IPS-11a (cell line): Measurements from ENCODE around the gene PARD3.

Experiments
- H3K4me3 ChIP-seq: one replicate; pipeline ENCODE4 v1.5.1; 2013; ENCODE audit warnings: low read depth, low read length, control low read depth

Gene PARD3

DNA sequence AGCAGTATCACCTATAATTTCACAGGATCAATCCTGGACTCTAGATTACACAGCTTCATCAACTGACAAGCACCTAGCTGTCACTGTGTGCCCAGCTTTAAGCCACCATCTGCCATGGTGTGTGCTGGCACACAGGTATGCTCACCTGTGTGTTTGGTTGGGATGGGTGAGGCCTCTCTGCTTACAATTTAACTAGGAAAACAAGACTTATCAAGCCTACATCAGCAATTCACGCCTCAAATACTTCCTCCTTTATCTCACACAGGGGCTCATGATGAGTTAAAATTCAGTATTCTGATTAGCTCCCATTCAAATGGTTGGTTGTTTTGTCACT, 608.2 kb downstream of the PARD3 start:
- H3K4me3 ChIP-seq: no peak overlapping the region

DNA sequence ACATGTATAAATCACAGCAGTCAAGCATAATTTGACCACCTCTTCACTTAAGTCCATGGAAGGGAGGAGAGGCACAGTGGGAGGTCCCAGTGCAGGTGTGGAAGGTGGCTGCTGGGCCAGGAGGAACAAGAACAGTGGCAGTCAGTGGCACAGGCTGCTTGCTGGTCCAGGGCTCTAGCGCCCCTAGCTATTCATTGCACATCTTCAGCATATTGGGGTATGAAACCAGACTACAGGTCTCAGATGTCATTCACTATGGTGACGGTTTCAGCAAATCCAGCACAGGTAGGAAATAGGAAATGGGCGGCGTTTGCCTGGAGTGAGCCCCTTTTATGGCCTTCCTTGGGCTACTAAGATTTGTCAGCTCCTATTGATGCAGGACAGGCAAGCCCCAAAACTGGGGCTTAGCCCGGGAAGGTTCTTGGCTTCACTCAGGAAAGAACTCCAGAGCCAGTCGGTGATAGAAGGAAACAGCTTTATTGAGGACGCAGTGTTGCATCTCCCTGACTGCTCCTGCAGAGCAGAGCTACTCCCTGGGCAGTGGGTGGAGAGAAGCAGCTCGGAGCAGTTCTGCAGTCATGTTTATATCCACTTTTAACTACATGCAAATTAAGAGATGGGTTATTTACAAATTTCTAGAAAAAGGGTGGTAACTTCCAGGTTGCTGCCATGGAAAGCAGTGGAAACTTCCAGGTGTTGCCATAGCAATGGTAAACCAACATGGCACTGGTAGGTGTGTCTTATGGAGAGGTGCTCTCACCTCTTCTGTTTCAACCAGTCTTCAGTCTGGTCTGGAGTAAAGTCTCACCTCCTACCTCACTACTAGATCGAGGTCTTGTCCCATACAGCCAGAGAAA, 608.8 kb downstream of the PARD3 start:
- no peak overlapping the region for H3K4me3 ChIP-seq

DNA sequence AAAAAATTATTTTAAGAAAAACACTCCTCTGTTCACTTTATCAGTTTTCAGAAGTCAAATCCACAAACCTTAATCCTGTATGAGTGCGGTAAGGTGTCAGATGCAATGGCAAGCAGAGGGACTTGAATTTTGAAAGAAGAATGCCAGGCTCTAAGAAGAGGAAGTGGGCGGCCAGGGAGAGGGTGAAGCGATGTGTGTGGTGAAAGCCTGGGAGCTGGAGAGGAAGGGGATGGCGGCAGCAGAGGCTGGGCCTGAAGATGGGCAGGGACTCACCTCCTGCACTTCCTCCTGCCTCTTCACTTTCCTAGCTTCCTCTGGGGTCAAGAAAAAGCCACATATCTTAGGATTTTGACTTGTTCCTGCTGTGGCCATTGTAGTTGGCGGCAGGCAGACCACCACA, 609.6 kb downstream of the PARD3 start:
- no peak overlapping the region for H3K4me3 ChIP-seq

DNA sequence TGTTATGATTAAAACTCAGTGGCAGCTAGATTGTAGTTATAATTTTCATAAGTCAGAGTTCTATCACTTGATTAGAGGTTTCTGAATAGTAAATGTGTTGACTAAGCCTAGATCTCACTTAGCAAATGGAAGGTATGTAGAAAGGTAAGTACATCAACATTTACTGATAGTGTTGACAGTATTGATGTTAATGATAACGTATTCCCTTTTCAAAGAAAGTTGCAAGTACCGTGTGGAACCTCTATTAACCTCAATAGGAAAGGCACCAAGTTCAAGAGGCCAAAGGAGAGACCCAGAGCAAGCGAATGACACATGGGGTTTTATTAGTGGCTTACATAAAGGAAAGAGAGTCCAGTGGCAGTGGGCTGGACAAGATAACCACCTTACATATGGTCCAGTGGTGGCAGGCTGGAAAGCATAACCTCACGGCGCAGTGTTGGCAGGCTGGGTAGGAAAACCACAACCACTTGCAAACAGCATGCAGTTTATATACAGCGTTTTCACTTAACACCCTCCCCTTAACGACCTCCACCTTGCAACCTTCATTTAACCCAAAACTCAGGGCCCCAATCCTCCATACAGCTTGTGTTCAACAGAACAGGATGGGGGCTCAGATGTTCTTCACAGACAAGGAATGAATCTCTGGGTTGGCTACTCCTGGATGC, 611.0 kb downstream of the PARD3 start:
- no peak overlapping the region for H3K4me3 ChIP-seq

DNA sequence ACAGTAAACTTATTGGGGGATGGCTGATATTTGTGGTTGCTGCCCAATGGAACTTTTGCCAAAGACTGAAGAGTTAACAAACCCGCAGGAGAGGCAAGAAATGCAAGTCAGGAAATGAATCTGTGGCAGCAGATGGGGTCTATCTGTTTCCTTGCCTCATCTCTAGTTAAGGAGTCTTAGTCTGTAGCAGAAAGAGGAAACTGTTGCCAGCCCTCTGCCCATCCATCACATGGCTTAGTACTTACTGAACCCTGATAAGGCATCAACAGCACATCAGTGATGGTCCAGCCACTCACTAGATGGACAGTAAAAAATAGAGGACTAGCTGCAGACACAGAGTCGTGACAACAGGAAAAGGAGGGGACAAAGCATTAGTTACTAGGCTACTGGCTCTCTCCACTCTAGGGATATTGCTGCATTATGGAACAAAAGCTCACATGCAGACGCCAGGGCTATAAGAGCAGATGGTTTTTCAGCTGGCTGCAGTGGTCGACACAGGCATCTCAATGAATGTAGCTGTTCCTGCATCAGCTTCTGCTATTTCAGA, 614.7 kb downstream of the PARD3 start:
- H3K4me3 ChIP-seq: no peak overlapping the region

DNA sequence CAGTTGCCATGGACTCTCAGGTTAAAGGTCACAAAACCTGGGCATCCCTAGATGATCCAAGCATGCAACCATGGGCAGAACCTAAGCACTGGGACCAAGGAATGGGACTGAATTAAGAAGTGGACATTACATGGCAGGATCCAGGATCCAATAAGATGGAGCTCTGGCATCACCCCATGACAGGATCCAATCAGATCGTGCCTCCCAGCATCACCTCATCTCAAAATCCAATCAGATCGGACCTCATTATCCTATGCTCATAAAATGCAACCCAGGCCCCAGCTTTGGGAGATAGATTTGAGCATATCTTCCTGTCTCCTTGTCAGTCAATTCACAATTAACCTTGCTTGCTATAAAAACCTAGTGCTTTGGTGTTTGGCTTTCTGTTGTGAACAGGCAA, 616.1 kb downstream of the PARD3 start:
- no peak overlapping the region for H3K4me3 ChIP-seq

DNA sequence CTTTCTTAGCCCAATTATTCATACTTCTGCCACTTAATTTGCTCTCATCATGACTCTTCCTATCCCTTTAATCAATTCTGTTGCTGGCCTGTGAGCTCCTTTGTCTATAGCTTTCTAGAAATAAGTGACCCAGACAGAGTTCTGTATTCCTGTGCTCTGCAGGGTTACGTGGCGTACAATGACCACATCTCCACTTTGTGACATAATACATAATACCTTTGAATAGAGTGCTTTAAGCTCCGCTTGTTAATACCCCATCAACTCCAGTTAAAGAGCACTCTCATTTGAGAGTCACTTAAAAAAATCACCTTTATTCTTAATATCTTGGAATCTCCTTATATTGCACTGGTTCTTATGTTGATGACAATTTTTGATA, 619.0 kb downstream of the PARD3 start:
- H3K4me3 ChIP-seq: no peak overlapping the region

DNA sequence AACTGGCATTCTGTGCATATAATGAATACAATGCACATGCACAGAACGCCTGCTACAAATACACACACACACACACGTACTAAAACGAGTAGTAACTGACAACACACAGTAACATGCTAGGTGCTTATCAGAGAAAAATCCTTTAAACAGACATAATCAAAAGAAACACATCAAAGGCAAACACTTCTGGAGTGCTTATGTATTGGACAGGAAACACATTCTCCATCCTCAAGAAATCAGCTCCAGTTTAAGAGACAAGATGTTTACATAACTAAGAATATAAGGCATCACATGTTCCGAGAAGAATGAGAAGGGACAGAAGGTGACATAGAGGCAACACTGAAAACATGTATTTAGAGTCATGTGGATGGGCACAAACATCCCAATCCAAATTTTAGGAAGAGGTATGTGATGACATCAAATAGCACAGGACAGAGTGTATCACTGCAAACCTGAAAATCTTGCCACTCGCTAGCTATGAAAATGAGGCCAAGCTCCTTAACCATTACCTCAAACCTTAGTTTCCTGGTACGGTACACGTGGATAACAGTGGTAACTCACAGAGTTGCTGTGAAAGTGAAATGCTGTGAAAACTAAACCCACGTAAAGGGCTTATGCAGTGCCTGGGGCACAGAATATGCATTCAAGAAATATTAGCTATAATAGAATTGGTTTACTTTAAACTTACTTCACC, 619.6 kb downstream of the PARD3 start:
- H3K4me3 ChIP-seq: no peak overlapping the region

DNA sequence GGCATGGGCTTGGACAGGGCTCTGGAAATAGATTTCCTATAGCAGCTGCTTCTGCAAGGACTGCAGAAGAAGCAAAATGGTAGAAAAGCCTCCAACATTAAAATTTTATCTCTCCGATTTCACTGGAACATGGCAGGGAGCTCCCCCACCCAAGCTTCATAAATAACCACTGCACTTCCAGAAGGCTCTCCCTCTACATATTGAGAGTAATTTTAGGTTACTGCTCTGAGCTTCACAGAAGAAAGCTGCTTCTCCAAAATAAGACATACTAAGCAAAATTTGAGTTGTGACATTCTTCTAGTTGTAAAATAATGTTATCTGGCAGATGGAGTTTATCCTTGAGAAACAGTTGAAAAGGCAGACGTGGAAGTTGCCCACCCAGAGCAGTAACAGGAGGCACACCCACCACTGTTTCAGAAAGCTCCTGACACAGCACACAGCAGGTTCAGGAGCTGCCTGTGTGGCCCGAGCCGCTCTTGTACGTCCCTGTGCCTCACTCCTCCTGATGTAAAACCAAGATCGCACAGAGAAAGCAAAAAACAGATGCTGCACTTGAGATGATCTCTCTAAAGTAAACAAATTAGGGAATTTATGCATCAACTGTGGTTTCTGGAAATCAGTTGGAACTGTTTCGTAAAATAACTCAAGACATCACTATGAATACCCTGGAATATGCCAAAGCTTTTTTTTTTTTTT, 621.0 kb downstream of the PARD3 start:
- no peak overlapping the region for H3K4me3 ChIP-seq

DNA sequence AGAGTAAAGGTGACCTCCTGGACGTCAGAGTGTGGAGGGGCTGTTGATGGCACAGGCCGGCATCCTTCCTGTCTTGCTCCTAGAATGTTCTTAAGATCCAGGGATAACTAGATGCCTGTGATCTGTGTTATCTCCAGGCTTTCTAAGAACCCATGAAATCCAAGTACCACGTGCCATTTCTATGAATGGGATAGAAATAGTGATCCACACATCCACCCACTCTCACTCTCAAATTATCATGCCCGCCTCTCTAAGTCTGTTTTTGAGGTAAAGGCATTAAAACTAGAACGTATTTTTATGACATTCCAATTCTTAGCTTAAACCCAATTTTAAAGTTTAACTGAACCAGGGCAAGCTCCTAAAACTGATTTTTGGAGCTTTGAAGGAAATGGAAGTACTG, 622.5 kb downstream of the PARD3 start:
- H3K4me3 ChIP-seq: no peak overlapping the region

DNA sequence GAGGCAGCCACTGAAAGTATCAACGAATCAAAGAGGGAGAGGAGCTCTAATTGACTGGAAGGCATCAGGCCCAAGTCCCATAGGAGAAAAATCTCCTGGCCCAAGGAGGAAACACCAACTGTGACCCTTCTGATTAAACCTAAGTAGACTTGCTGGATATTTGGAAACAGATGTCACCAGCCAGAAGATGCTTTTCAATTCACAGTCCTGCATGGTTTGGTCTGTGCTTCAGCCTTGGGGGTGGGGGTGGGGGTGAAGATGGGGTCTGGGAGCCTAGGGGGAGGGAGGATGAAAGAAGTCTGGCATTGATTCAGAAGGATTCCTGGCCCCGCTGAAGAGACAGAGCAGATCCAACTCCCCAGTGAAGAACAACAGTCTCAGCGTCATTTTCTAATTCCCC, 623.7 kb downstream of the PARD3 start:
- no peak overlapping the region for H3K4me3 ChIP-seq

DNA sequence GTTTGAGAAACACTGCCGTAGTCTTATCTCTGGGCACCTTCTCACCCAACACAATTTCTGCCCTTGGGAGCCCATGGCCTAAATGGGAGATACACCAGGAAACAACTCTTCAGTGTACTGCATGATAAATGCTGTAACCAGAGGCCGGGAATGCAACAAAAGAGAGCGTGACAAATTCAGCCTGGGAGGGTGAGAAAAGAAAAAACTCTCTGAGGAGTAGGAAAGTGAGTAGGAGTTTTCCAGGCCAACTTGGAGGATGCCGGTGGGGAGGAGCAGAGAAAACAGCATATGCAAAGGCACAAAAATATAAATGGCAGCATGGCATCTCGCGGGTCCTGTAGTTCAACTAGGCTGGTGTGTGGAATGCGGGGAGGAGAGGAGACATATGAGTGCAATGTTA, 624.5 kb downstream of the PARD3 start:
- no peak overlapping the region for H3K4me3 ChIP-seq

DNA sequence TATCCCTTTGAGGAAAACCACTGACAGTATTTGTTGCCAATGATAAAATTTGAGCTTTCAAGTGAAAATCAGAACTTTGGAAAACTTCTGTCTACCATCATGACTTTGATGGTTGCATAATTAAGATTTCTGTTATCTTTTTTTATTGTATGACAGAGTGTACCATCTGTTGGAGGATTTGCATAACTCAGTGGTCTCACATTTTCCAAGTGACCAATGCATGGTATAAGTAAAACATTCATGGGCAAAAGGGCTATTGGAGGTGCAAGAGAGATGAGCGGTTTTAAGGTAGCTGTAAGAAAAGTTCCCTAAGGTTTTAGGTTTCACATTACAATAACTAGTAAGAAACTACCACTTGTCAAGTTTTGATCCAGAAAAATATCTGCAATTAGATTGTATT, 625.3 kb downstream of the PARD3 start:
- no peak overlapping the region for H3K4me3 ChIP-seq

DNA sequence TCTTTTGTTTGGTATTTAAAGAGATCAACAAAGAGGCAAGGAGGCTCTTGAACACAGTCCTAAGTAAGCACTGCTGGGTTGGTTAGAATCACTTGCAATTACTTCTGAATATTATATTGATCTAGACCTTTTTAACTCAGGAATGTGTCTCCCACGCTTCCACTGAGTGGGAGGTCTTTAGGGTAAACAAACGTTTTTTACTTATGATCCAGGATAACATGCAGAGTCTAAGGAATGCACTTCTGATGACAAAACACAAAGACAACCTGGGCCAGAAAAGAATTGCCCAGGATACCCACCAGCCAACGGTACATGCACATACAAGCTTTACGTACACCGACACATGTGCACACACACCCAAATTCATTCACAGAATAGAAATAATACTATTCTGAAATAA, 626.9 kb downstream of the PARD3 start:
- no peak overlapping the region for H3K4me3 ChIP-seq

DNA sequence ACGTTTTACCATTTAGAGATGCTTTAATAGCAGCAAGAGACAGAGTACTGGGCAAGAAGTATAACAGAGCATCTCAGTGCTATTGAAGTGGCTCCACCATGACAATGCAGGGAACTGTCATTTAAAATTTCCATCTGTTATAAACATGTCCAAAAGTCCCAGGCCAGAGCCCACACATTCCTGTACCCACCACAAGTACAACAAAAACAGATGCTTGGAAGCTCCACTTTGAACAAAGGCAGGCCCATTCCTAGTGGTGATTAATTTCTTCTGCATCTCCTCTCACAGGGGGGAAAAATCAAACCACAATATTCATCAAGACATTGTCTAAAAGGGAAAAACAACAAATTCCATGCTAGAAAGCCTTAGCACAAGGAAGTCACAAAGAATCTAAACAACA, 627.9 kb downstream of the PARD3 start:
- no peak overlapping the region for H3K4me3 ChIP-seq

DNA sequence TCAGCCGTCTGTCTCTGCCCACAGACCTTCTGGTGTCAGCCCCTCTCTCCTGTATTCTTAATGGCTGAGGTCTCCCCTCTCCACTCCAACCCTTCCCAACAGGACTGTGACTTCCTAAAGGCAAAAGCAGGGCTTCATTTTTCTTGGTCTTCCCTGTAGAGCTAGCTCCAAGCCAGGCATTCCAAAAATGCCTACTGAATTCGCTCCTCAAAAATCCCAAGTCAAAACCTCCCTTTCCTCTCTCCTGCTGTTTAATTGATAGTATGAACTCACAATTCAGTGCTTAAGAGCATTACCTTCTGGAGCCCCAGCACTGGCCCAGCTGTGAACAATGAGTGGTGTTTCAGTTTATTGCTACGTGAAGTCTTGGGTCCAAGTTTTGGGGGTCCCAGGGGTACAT, 628.4 kb downstream of the PARD3 start:
- H3K4me3 ChIP-seq: no peak overlapping the region

DNA sequence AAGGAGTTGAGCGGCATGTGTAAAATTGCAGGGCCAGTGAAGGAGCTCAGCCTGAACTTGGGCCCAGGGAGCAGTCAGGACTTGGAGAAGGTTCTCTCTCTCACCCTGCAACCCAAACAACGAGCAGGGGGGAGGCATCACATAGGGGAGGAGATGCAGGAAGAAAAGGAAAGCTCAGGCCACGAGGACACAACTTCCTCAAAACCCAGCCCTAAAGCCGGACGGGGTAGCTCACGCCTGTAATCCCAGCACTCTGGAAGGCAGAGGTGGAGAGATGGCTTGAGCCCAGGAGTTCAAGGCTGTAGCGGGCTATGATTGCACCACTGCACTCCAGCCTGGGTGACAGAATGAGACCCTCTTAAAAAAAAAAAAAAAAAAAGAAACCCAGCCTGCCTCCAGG, 629.1 kb downstream of the PARD3 start:
- H3K4me3 ChIP-seq: no peak overlapping the region

DNA sequence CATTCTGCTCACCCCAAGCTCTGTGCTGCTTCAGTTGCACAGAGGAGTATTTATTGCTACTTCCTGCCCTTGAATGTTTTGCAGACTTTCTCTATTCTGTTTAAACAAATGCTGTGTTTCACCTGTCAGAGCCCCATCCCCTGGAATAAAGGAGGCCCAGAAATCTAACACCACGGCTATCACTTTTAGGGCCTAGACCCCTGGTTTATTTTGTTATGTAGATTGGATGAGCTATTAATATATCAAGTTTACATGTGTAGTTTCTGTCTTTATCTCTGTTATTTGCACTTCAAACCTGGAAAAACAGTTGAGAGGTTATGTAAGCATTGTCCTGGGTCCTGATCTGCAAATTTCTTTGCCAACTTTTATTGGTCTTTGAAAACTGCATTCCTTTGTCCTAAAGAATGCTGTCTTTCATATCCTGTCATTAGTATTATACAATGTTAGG, 630.1 kb downstream of the PARD3 start:
- no peak overlapping the region for H3K4me3 ChIP-seq

DNA sequence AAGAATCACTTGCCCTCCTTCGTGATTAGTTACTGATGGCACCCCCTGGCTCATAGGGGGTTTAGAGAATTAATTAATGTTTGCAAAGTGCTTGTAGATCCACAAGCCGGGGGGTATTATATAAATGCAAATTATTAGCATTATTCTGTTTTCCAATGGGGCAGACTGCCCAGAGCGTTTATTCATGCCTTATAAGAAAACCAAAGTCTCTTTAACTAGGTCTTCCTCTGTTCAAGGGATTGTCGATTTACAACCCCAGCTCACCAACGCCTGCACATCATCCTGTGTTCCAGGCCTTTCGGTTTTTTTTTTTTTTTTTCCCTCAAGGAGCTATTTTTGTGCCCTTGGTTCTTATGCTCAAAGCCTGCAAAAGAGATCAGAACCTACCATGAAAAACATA, 630.7 kb downstream of the PARD3 start:
- no peak overlapping the region for H3K4me3 ChIP-seq

DNA sequence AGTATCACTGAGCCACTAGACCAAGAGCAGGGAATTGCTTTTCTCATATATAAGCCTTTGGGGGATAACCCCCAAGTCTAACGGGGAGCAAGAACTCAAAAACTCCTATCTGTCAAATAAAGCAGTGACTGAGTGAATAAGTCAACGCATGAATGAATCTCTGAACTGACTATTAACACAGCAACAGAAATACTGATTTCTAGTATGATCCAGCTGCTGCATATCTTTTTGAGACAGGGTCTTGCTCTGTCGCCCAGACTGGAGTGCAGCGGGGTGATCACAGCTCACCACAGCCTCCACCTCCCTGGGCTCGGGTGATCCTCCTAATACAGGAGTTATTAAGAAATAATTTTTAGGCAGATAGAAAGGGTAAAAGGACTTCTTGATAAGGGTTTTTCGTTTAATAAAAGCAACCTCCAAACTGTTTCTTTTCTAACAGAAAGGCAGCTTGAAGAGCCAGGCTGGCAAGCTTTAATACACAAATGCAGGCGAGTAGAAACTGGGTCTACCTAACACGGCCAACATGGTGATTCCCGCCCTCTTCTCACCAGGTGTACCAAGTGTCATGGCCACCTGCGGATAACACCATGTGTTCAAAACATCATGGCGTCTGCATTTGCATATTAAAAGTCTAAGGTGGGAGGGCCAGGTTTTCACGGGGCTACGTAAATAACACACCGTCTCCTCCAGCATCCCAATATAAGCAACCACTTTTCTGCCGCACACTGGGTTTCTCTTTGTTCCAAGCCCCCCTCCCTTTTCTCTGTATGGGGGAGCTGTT, 631.9 kb downstream of the PARD3 start:
- H3K4me3 ChIP-seq: no peak overlapping the region
